ENCODE results near the gene FAM181A. TPM values are rescaled to one million over a fixed set of nuclear protein-coding genes. Genes with fewer than 3 reads are reported as not detected.

FAM181A gene
- total and polyA plus RNA-seq, 9 of the 15 experiments (the other 6 are each of a cell fraction or from before 2014, with no cell fraction given) = not detected

GRCh38 chr14:93975791-93976476 lies 48.8 kb downstream of the FAM181A start:
- BruUV-seq (replicated peaks) = no TSS peak
- WGBS (ENCODE audit: insufficient coverage, low coverage, missing lambda C conversion rate) = 0% methylated on average over 9 of the region's 9 CpGs
- Histone ChIP-seq H3K4me2 (ENCODE audit: insufficient read depth, low read length) (no peak overlapping the region), H3K27ac (ENCODE audit: extremely low read depth, low read depth, low read length) (no peak overlapping the region), H3K9ac (ENCODE audit: insufficient read depth in 1 of 2, low read depth in 2 of 2, low read length in 2 of 2) (no peak overlapping the region), H3K9me3 (replicated peaks; ENCODE audit: control insufficient read depth, insufficient read depth, low read depth, low read length) (no peaks in the 10 kb centered on the region), H3K4me3 (no peak overlapping the region), H3K4me1 (replicated peaks in 1 of 2; ENCODE audit: control insufficient read depth in 2 of 2, insufficient read depth in 2 of 2, low read length in 2 of 2) (no peaks in the 10 kb centered on the region; a peak in 1 of 5 replicates), H2AFZ (ENCODE audit: low read depth, low read length) (no peak overlapping the region), H3K36me3 (ENCODE audit: control insufficient read depth, insufficient read depth, low read length) (no peaks in the 10 kb centered on the region), H4K20me1 (replicated peaks; ENCODE audit: control insufficient read depth, insufficient read depth, low read length) (no peaks in the 10 kb centered on the region), H3K9me1 (ENCODE audit: control insufficient read depth, insufficient read depth, low read length) (no peaks in the 10 kb centered on the region), H3K79me2 (ENCODE audit: control insufficient read depth, insufficient read depth, low read length) (no peaks in the 10 kb centered on the region), H3K27me3 (ENCODE audit: control insufficient read depth in 2 of 2, insufficient read depth in 2 of 2, low read length in 2 of 2) (peaks cover 0 to 42% of the 10 kb centered on the region in 2 experiments; a peak in 2 of 5 replicates)
- ChIA-PET CTCF (ENCODE audit: low intra/inter-chr PET ratio) (no interaction called here), POLR2A (no interaction called here)
- ATAC-seq (no peak), FAIRE-seq (no peak), DNase-seq (ENCODE audit: extremely low read depth in 1 of 4, low spot score in 3 of 4) (no peak)
- no peak for TF ChIP-seq STAT5B (CRISPR knock-in tag; IDR thresholded peaks at IDR 0.05)
- TF ChIP-seq FOS (IDR thresholded peaks at IDR 0.05; ENCODE audit: extremely low read depth, insufficient read length) = no peak
- no peak for TF ChIP-seq EP400 (IDR thresholded peaks at IDR 0.05)
- TF ChIP-seq CREBBP (IDR thresholded peaks at IDR 0.05; ENCODE audit: low read depth, low read length) = no peak
- TF ChIP-seq PRMT5 (CRISPR knock-in tag; IDR thresholded peaks at IDR 0.05) = no peak
- in situ Hi-C loops (cut with MboI) = no loop called here
- intact Hi-C loops (cut with micrococcal nuclease) = no loop called here

GRCh38 chr14:93976477-93977057 lies 49.4 kb downstream of the FAM181A start, which contains the start of gene ASB2:
ASB2 (minus strand) TSS chr14:93976570; CDS start chr14:93964539, 12,031 bp downstream.
- Histone ChIP-seq H3K27ac (ENCODE audit: extremely low read depth, low read depth, low read length) (no peak within 1 kb of the TSS), H3K9me1 (ENCODE audit: control insufficient read depth, insufficient read depth, low read length) (no peaks in the 10 kb centered on the region), H3K4me1 (replicated peaks in 1 of 2; ENCODE audit: control insufficient read depth in 2 of 2, insufficient read depth in 2 of 2, low read length in 2 of 2) (no peaks in the 10 kb centered on the region; a peak in 1 of 5 replicates), H4K20me1 (replicated peaks; ENCODE audit: control insufficient read depth, insufficient read depth, low read length) (no peaks in the 10 kb centered on the region), H3K4me3 (no peak within 1 kb of the TSS), H3K9ac (ENCODE audit: insufficient read depth in 1 of 2, low read depth in 2 of 2, low read length in 2 of 2) (no peak within 1 kb of the TSS), H3K79me2 (ENCODE audit: control insufficient read depth, insufficient read depth, low read length) (no peaks in the 10 kb centered on the region), H3K9me3 (replicated peaks; ENCODE audit: control insufficient read depth, insufficient read depth, low read depth, low read length) (no peaks in the 10 kb centered on the region), H2AFZ (ENCODE audit: low read depth, low read length) (no peak within 1 kb of the TSS), H3K4me2 (ENCODE audit: insufficient read depth, low read length) (no peak within 1 kb of the TSS), H3K36me3 (ENCODE audit: control insufficient read depth, insufficient read depth, low read length) (no peaks in the 10 kb centered on the region), H3K27me3 (ENCODE audit: control insufficient read depth in 2 of 2, insufficient read depth in 2 of 2, low read length in 2 of 2) (peaks cover 0 to 37% of the 10 kb centered on the region in 2 experiments; a peak in 2 of 5 replicates)
- intact Hi-C loops (cut with micrococcal nuclease) = no loop called here
- ATAC-seq (no peak), FAIRE-seq (no peak), DNase-seq (ENCODE audit: extremely low read depth in 1 of 4, low spot score in 3 of 4) (no peak)
- CTCF ChIA-PET (ENCODE audit: low intra/inter-chr PET ratio) = no interaction called here
- in situ Hi-C loops (cut with MboI) = no loop called here
- POLR2A ChIA-PET = no interaction called here
- 2% methylated on average over 12 of the region's 12 CpGs for WGBS (ENCODE audit: insufficient coverage, low coverage, missing lambda C conversion rate)
- no TSS peak for BruUV-seq (replicated peaks)
- no peak for TF ChIP-seq ZFP30 (CRISPR knock-in tag; IDR thresholded peaks at IDR 0.05; ENCODE audit: borderline replicate concordance)
- TF ChIP-seq, protein P1, sequence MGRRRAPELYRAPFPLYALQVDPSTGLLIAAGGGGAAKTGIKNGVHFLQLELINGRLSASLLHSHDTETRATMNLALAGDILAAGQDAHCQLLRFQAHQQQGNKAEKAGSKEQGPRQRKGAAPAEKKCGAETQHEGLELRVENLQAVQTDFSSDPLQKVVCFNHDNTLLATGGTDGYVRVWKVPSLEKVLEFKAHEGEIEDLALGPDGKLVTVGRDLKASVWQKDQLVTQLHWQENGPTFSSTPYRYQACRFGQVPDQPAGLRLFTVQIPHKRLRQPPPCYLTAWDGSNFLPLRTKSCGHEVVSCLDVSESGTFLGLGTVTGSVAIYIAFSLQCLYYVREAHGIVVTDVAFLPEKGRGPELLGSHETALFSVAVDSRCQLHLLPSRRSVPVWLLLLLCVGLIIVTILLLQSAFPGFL (CRISPR knock-in tag; IDR thresholded peaks at IDR 0.05) = no peak
- no peak for TF ChIP-seq THRB (CRISPR knock-in tag; conservative IDR thresholded peaks at IDR 0.05)
- no peak for TF ChIP-seq SMARCA4 (IDR thresholded peaks at IDR 0.05)
- TF ChIP-seq, protein P2, sequence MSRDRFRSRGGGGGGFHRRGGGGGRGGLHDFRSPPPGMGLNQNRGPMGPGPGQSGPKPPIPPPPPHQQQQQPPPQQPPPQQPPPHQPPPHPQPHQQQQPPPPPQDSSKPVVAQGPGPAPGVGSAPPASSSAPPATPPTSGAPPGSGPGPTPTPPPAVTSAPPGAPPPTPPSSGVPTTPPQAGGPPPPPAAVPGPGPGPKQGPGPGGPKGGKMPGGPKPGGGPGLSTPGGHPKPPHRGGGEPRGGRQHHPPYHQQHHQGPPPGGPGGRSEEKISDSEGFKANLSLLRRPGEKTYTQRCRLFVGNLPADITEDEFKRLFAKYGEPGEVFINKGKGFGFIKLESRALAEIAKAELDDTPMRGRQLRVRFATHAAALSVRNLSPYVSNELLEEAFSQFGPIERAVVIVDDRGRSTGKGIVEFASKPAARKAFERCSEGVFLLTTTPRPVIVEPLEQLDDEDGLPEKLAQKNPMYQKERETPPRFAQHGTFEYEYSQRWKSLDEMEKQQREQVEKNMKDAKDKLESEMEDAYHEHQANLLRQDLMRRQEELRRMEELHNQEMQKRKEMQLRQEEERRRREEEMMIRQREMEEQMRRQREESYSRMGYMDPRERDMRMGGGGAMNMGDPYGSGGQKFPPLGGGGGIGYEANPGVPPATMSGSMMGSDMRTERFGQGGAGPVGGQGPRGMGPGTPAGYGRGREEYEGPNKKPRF (IDR thresholded peaks at IDR 0.05; ENCODE audit: low read depth, low read length) = no peak
- TF ChIP-seq MED1 (CRISPR knock-in tag; IDR thresholded peaks at IDR 0.05; ENCODE audit: borderline replicate concordance) = no peak
